ENCODE results near the gene FAM114A2.
A peak's percentile ranks its signal among the peaks of the same experiment; 100 is the strongest.

Gene FAM114A2

DNA sequence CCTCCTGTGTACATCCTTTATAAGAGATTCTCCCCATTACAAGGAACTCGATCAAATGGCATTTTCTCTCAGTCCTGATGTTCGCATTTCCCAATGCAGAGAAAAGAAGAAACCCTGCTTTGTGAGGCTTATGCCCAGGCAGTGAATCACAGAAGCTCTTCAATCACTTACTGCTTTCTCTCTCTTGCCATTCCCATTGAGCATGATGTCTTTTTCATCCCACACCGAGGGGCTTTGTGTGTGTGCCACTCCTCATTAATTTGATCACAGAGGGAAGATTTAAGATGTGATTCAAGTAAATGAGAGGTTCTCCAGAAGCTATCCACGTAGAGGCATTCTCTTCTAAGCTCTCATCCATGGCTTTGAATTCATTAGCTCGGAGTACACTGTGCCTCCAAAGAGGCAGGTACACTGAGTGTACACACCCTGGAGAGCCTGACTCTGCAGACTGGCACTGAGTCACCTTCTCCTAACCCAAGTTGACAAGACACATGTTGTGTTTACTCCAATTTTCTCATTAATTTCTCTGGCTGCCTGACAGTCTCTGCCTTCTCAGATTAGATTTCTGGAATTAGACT, 45.4 kb upstream of the FAM114A2 start:
- peaks cover 2% of the 10 kb centered on the region for H3K9me3 ChIP-seq (ENCODE audit: insufficient read depth, low read depth, low read length)
- no peak overlapping the region for H2BK5ac ChIP-seq (ENCODE audit: low read depth, low read length, poor library complexity)
- H3K23ac ChIP-seq (ENCODE audit: low read length), result no peak overlapping the region
- DNase-seq, result no peak
- no peaks in the 10 kb centered on the region for H3K4me1 ChIP-seq (ENCODE audit: control insufficient read depth in 1 of 2, insufficient read depth in 2 of 2, low read length in 2 of 2)
- H4K12ac ChIP-seq (ENCODE audit: low read depth, low read length), result no peak overlapping the region
- no peak overlapping the region for H3K4me2 ChIP-seq (ENCODE audit: low read length)
- no peak overlapping the region for H3K14ac ChIP-seq (ENCODE audit: low read length)
- H2AFZ ChIP-seq (ENCODE audit: insufficient read depth, low read length, poor library complexity), result no peak overlapping the region
- H3K79me1 ChIP-seq (ENCODE audit: low read length), result no peaks in the 10 kb centered on the region
- no peak overlapping the region for H2BK12ac ChIP-seq (ENCODE audit: low read length)
- H3K18ac ChIP-seq (ENCODE audit: low read length), result no peak overlapping the region
- H3K27me3 ChIP-seq (ENCODE audit: insufficient read depth, low read length), result no peaks in the 10 kb centered on the region
- WGBS (ENCODE audit: extremely low coverage, insufficient coverage, insufficient read length), result no CpG with 5 or more reads among the region's 5 CpGs
- no peak overlapping the region for H3K4me3 ChIP-seq (ENCODE audit: low read depth, low read length)
- H3K27ac ChIP-seq (ENCODE audit: low read depth, low read length), result no peak overlapping the region
- H4K91ac ChIP-seq (ENCODE audit: low read depth, low read length), result no peak overlapping the region
- H3K79me2 ChIP-seq (ENCODE audit: control insufficient read depth, insufficient read depth, low read length, poor library complexity), result no peaks in the 10 kb centered on the region
- H3K9ac ChIP-seq (ENCODE audit: low read length), result no peak overlapping the region
- no peak overlapping the region for H2AK5ac ChIP-seq (ENCODE audit: low read length)
- no peaks in the 10 kb centered on the region for H3K36me3 ChIP-seq (ENCODE audit: control insufficient read depth in 1 of 2, insufficient read depth in 2 of 2, low read length in 2 of 2)
- no peak overlapping the region for H4K8ac ChIP-seq (ENCODE audit: low read depth, low read length)
- no peak overlapping the region for H3K4ac ChIP-seq (ENCODE audit: low read depth, low read length)
- H2BK120ac ChIP-seq (ENCODE audit: insufficient read depth, low read length, poor library complexity), result no peak overlapping the region

GRCh38 chr5:154081246-154081645, 42.5 kb upstream of the FAM114A2 start:
- Histone ChIP-seq H3K23ac (ENCODE audit: low read length) (no peak overlapping the region), H4K8ac (ENCODE audit: low read depth, low read length) (no peak overlapping the region), H3K36me3 (ENCODE audit: control insufficient read depth in 1 of 2, insufficient read depth in 2 of 2, low read length in 2 of 2) (no peaks in the 10 kb centered on the region), H3K4me1 (ENCODE audit: control insufficient read depth in 1 of 2, insufficient read depth in 2 of 2, low read length in 2 of 2) (no peaks in the 10 kb centered on the region), H2BK120ac (ENCODE audit: insufficient read depth, low read length, poor library complexity) (no peak overlapping the region), H3K9me3 (ENCODE audit: insufficient read depth, low read depth, low read length) (no peaks in the 10 kb centered on the region), H3K27ac (ENCODE audit: low read depth, low read length) (no peak overlapping the region), H3K79me1 (ENCODE audit: low read length) (no peaks in the 10 kb centered on the region), H2BK5ac (ENCODE audit: low read depth, low read length, poor library complexity) (no peak overlapping the region), H4K12ac (ENCODE audit: low read depth, low read length) (no peak overlapping the region), H3K14ac (ENCODE audit: low read length) (no peak overlapping the region), H3K4ac (ENCODE audit: low read depth, low read length) (no peak overlapping the region), H3K4me2 (ENCODE audit: low read length) (no peak overlapping the region), H2AK5ac (ENCODE audit: low read length) (no peak overlapping the region), H2BK12ac (ENCODE audit: low read length) (no peak overlapping the region), H3K4me3 (ENCODE audit: low read depth, low read length) (no peak overlapping the region), H3K9ac (ENCODE audit: low read length) (no peak overlapping the region), H2AFZ (ENCODE audit: insufficient read depth, low read length, poor library complexity) (no peak overlapping the region), H4K91ac (ENCODE audit: low read depth, low read length) (no peak overlapping the region), H3K27me3 (ENCODE audit: insufficient read depth, low read length) (no peaks in the 10 kb centered on the region), H3K18ac (ENCODE audit: low read length) (no peak overlapping the region), H3K79me2 (ENCODE audit: control insufficient read depth, insufficient read depth, low read length, poor library complexity) (no peaks in the 10 kb centered on the region)
- peak; percentile 24 to 70 for DNase-seq
- WGBS (ENCODE audit: extremely low coverage, insufficient coverage, insufficient read length), result no CpG with 5 or more reads among the region's 2 CpGs

DNA sequence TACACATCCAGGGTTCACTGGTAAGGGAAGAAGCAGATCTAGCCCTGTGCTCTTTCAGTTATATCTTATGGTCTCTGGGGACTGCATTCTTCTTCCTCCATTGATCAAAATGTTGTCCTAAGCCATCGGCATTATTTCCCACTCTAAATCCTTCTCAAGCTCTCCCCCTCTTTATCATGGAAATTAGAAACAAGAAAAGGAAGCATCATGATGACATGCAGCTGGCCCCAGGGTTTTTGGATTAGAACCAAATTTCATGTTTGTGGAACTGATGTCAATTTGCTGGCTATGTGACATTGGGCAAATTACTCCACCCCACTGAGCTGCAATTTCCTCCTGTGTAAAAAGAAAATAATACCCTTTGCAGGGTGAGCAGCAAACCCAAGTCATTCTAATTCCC, 39.6 kb upstream of the FAM114A2 start:
- no peak for DNase-seq
- Histone ChIP-seq H4K12ac (ENCODE audit: low read depth, low read length) (no peak overlapping the region), H3K4ac (ENCODE audit: low read depth, low read length) (no peak overlapping the region), H3K27ac (ENCODE audit: low read depth, low read length) (no peak overlapping the region), H3K79me1 (ENCODE audit: low read length) (no peaks in the 10 kb centered on the region), H3K36me3 (ENCODE audit: control insufficient read depth in 1 of 2, insufficient read depth in 2 of 2, low read length in 2 of 2) (no peaks in the 10 kb centered on the region), H3K4me1 (ENCODE audit: control insufficient read depth in 1 of 2, insufficient read depth in 2 of 2, low read length in 2 of 2) (peaks cover 0 to 2% of the 10 kb centered on the region in 2 experiments), H3K4me2 (ENCODE audit: low read length) (no peak overlapping the region), H3K27me3 (ENCODE audit: insufficient read depth, low read length) (no peaks in the 10 kb centered on the region), H3K9me3 (ENCODE audit: insufficient read depth, low read depth, low read length) (no peaks in the 10 kb centered on the region), H3K23ac (ENCODE audit: low read length) (no peak overlapping the region), H2BK5ac (ENCODE audit: low read depth, low read length, poor library complexity) (no peak overlapping the region), H2BK12ac (ENCODE audit: low read length) (no peak overlapping the region), H3K9ac (ENCODE audit: low read length) (no peak overlapping the region), H2AFZ (ENCODE audit: insufficient read depth, low read length, poor library complexity) (no peak overlapping the region), H3K14ac (ENCODE audit: low read length) (no peak overlapping the region), H3K79me2 (ENCODE audit: control insufficient read depth, insufficient read depth, low read length, poor library complexity) (no peaks in the 10 kb centered on the region), H2BK120ac (ENCODE audit: insufficient read depth, low read length, poor library complexity) (no peak overlapping the region), H4K91ac (ENCODE audit: low read depth, low read length) (no peak overlapping the region), H3K4me3 (ENCODE audit: low read depth, low read length) (no peak overlapping the region), H4K8ac (ENCODE audit: low read depth, low read length) (no peak overlapping the region), H3K18ac (ENCODE audit: low read length) (no peak overlapping the region), H2AK5ac (ENCODE audit: low read length) (no peak overlapping the region)
- no CpG with 5 or more reads among the region's 1 CpG for WGBS (ENCODE audit: extremely low coverage, insufficient coverage, insufficient read length)

GRCh38 chr5:154077696-154078095, 39.0 kb upstream of the FAM114A2 start:
- WGBS (ENCODE audit: extremely low coverage, insufficient coverage, insufficient read length), result no CpG with 5 or more reads among the region's 1 CpG
- H2AFZ ChIP-seq (ENCODE audit: insufficient read depth, low read length, poor library complexity), result no peak overlapping the region
- no peak overlapping the region for H2BK120ac ChIP-seq (ENCODE audit: insufficient read depth, low read length, poor library complexity)
- no peak overlapping the region for H3K18ac ChIP-seq (ENCODE audit: low read length)
- H3K14ac ChIP-seq (ENCODE audit: low read length), result no peak overlapping the region
- H3K4me3 ChIP-seq (ENCODE audit: low read depth, low read length), result no peak overlapping the region
- H3K36me3 ChIP-seq (ENCODE audit: control insufficient read depth in 1 of 2, insufficient read depth in 2 of 2, low read length in 2 of 2), result no peaks in the 10 kb centered on the region
- H2BK12ac ChIP-seq (ENCODE audit: low read length), result no peak overlapping the region
- no peak overlapping the region for H2BK5ac ChIP-seq (ENCODE audit: low read depth, low read length, poor library complexity)
- H4K12ac ChIP-seq (ENCODE audit: low read depth, low read length), result no peak overlapping the region
- no peaks in the 10 kb centered on the region for H3K27me3 ChIP-seq (ENCODE audit: insufficient read depth, low read length)
- DNase-seq, result no peak
- no peak overlapping the region for H4K91ac ChIP-seq (ENCODE audit: low read depth, low read length)
- H2AK5ac ChIP-seq (ENCODE audit: low read length), result no peak overlapping the region
- H3K23ac ChIP-seq (ENCODE audit: low read length), result no peak overlapping the region
- no peak overlapping the region for H3K4me2 ChIP-seq (ENCODE audit: low read length)
- H4K8ac ChIP-seq (ENCODE audit: low read depth, low read length), result no peak overlapping the region
- H3K9me3 ChIP-seq (ENCODE audit: insufficient read depth, low read depth, low read length), result no peaks in the 10 kb centered on the region
- peaks cover 0 to 2% of the 10 kb centered on the region in 2 experiments for H3K4me1 ChIP-seq (ENCODE audit: control insufficient read depth in 1 of 2, insufficient read depth in 2 of 2, low read length in 2 of 2)
- H3K79me1 ChIP-seq (ENCODE audit: low read length), result no peaks in the 10 kb centered on the region
- H3K4ac ChIP-seq (ENCODE audit: low read depth, low read length), result no peak overlapping the region
- no peak overlapping the region for H3K27ac ChIP-seq (ENCODE audit: low read depth, low read length)
- H3K9ac ChIP-seq (ENCODE audit: low read length), result no peak overlapping the region
- no peaks in the 10 kb centered on the region for H3K79me2 ChIP-seq (ENCODE audit: control insufficient read depth, insufficient read depth, low read length, poor library complexity)
